IMR-90 (cell line): ENCODE results near the gene SURF2. TPM values are rescaled to one million over a fixed set of nuclear protein-coding genes. Genes with fewer than 3 reads are reported as not detected.

Source experiments
- ATAC-seq: fragments of 200-7000 bp; cut with Tn5 transposase; 2 replicates; pipeline ENCODE4 v1.9.1; 2020; ENCODE audit warnings: low read depth, mild to moderate bottlenecking, moderate library complexity
- BruUV-seq: library from RNA; stranded (reverse); fragments of 400-500 nt; replicated peaks from 2 replicates; lab custom pipeline; 2021; lab: Mats Ljungman, UMichigan
- CTCF ChIA-PET: fragments of 300-600 bp; formaldehyde crosslinking; extraction: SDS; loops from one replicate; lab custom pipeline; 2021; ENCODE audit warnings: antibody characterized with exemption; lab: Yijun Ruan, JAX
- POLR2A ChIA-PET: fragments of 300-600 bp; sonication (Branson Sonifier 250); formaldehyde crosslinking; loops from one replicate; lab custom pipeline; 2022; ENCODE audit warnings: antibody characterized with exemption; ENCODE audit not compliant: unreplicated experiment; lab: Charles Lee
- DNase-seq: peaks from one replicate; pipeline ENCODE4 v3.0.0; 2013
- H2AFZ ChIP-seq: replicated peaks from 2 replicates; pipeline ENCODE3; 2013; ENCODE audit warnings: low read length, mild to moderate bottlenecking; ENCODE audit not compliant: poor library complexity
- H2AK5ac ChIP-seq: 2 replicates; pipeline ENCODE4 v1.6.1; 2013; ENCODE audit warnings: low read depth, low read length, inconsistent platforms
- H2AK9ac ChIP-seq: replicated peaks from 2 replicates; pipeline ENCODE3; 2013; ENCODE audit warnings: mild to moderate bottlenecking, low read depth, low read length, moderate library complexity; ENCODE audit not compliant: poor library complexity
- H2BK120ac ChIP-seq: 2 replicates; pipeline ENCODE4 v1.6.1; 2013; ENCODE audit warnings: low read depth, low read length, inconsistent platforms
- H2BK15ac ChIP-seq: 3 replicates; pipeline ENCODE4 v1.6.1; 2013; ENCODE audit warnings: low read depth, low read length, inconsistent platforms
- H2BK20ac ChIP-seq: 2 replicates; pipeline ENCODE4 v1.6.1; 2013; ENCODE audit warnings: low read depth, mild to moderate bottlenecking, inconsistent platforms, low read length, moderate library complexity
- H2BK5ac ChIP-seq: 2 replicates; pipeline ENCODE4 v1.6.1; 2013; ENCODE audit warnings: mild to moderate bottlenecking, low read depth, low read length, inconsistent platforms; ENCODE audit not compliant: poor library complexity, severe bottlenecking
- H3K14ac ChIP-seq: replicated peaks from 2 replicates; pipeline ENCODE4 v1.6.1; 2013; ENCODE audit warnings: low read depth, low read length, inconsistent platforms
- H3K18ac ChIP-seq: 2 replicates; pipeline ENCODE4 v1.6.1; 2013; ENCODE audit warnings: low read depth, low read length, control low read depth
- H3K23ac ChIP-seq: 2 replicates; pipeline ENCODE4 v1.6.1; 2013; ENCODE audit warnings: low read depth, low read length, inconsistent platforms
- H3K27ac ChIP-seq: 2 replicates; pipeline ENCODE4 v1.5.1; 2013; ENCODE audit warnings: mild to moderate bottlenecking, control low read depth, low read length; ENCODE audit not compliant: insufficient read depth
- H3K27me3 ChIP-seq: 2 replicates; pipeline ENCODE4 v1.6.1; 2013; ENCODE audit warnings: low read length; ENCODE audit not compliant: control insufficient read depth, insufficient read depth
- H3K36me3 ChIP-seq: 2 replicates; pipeline ENCODE4 v1.6.1; 2013; ENCODE audit warnings: low read length, mixed read lengths; ENCODE audit not compliant: control insufficient read depth, insufficient read depth
- H3K4ac ChIP-seq: 2 replicates; pipeline ENCODE4 v1.6.1; 2013; ENCODE audit warnings: low read depth, low read length, inconsistent platforms
- H3K4me1 ChIP-seq: 2 replicates; pipeline ENCODE4 v1.6.1; 2013; ENCODE audit warnings: low read length, mixed read lengths; ENCODE audit not compliant: control insufficient read depth, insufficient read depth
- H3K4me2 ChIP-seq: 2 replicates; pipeline ENCODE4 v1.6.1; 2013; ENCODE audit warnings: low read depth, mild to moderate bottlenecking, control low read depth, low read length, moderate library complexity
- H3K4me3 ChIP-seq: 2 replicates; pipeline ENCODE4 v1.5.1; 2013; ENCODE audit warnings: low read depth, mild to moderate bottlenecking, control low read depth, low read length, moderate library complexity; ENCODE audit not compliant: insufficient read depth
- H3K56ac ChIP-seq: 2 replicates; pipeline ENCODE4 v1.6.1; 2013; ENCODE audit warnings: low read length, inconsistent platforms; ENCODE audit not compliant: insufficient read depth; ENCODE audit errors: extremely low read depth
- H3K79me1 ChIP-seq, 2 experiments: 2 replicates each; pipeline ENCODE4 v1.6.1; 2013; ENCODE audit warnings: low read length in 2 of 2, inconsistent platforms in 1 of 2, low read depth in 1 of 2
- H3K9ac ChIP-seq: 2 replicates; pipeline ENCODE4 v1.6.1; 2013; ENCODE audit warnings: low read depth, low read length, control low read depth
- H3K9me1 ChIP-seq: 2 replicates; pipeline ENCODE4 v1.6.1; 2013; ENCODE audit warnings: low read length, inconsistent platforms; ENCODE audit not compliant: insufficient read depth
- H3K9me3 ChIP-seq: 2 replicates; pipeline ENCODE4 v1.6.1; 2013; ENCODE audit warnings: low read length; ENCODE audit not compliant: control insufficient read depth, insufficient read depth
- H4K20me1 ChIP-seq: 2 replicates; pipeline ENCODE4 v1.6.1; 2013; ENCODE audit warnings: low read length, inconsistent platforms; ENCODE audit not compliant: insufficient read depth
- H4K5ac ChIP-seq: 2 replicates; pipeline ENCODE4 v1.6.1; 2013; ENCODE audit warnings: mild to moderate bottlenecking, low read depth, low read length, control low read depth
- H4K8ac ChIP-seq, 2 experiments: 2 replicates each; pipeline ENCODE4 v1.6.1; 2013; ENCODE audit warnings: low read depth in 2 of 2, low read length in 2 of 2, control low read depth in 1 of 2, inconsistent platforms in 1 of 2
- H4K91ac ChIP-seq: 2 replicates; pipeline ENCODE4 v1.6.1; 2013; ENCODE audit warnings: low read depth, low read length, inconsistent platforms; ENCODE audit not compliant: insufficient read depth
- BHLHE40 ChIP-seq: fragments of 150-350 bp; IDR thresholded peaks from 2 replicates; pipeline ENCODE4 v1.6.1; 2016; ENCODE audit warnings: mild to moderate bottlenecking, low read depth, low read length
- CEBPB ChIP-seq: IDR thresholded peaks from 2 replicates; pipeline ENCODE4 v1.6.1; 2012; ENCODE audit warnings: low read depth, low read length, improper control_type of control experiment
- CHD1 ChIP-seq: IDR thresholded peaks from 2 replicates; pipeline ENCODE4 v1.6.1; 2012; ENCODE audit warnings: low read depth, low read length, improper control_type of control experiment
- CTCF ChIP-seq: conservative IDR thresholded peaks from 2 replicates; pipeline ENCODE4 v1.5.1; 2012; ENCODE audit warnings: mild to moderate bottlenecking, low read depth, low read length, improper control_type of control experiment
- ELK1 ChIP-seq: fragments of 150-350 bp; IDR thresholded peaks from 2 replicates; pipeline ENCODE4 v1.6.1; 2016; ENCODE audit warnings: low read depth, mild to moderate bottlenecking, low read length, moderate library complexity, borderline replicate concordance
- FOS ChIP-seq: fragments of 150-350 bp; IDR thresholded peaks from 2 replicates; pipeline ENCODE4 v1.6.1; 2016; ENCODE audit warnings: low read depth, low read length
- MAFK ChIP-seq: IDR thresholded peaks from 2 replicates; pipeline ENCODE4 v1.6.1; 2012; ENCODE audit warnings: low read depth, low read length, improper control_type of control experiment
- MAZ ChIP-seq: IDR thresholded peaks from 2 replicates; pipeline ENCODE4 v1.6.1; 2012; ENCODE audit warnings: low read depth, mild to moderate bottlenecking, low read length, improper control_type of control experiment, moderate library complexity, borderline replicate concordance
- MXI1 ChIP-seq: IDR thresholded peaks from 2 replicates; pipeline ENCODE4 v1.6.1; 2012; ENCODE audit warnings: low read depth, mild to moderate bottlenecking, low read length, moderate library complexity, borderline replicate concordance
- NFE2L2 ChIP-seq: fragments of 150-350 bp; IDR thresholded peaks from 2 replicates; pipeline ENCODE4 v1.6.1; 2016; ENCODE audit warnings: low read depth, mild to moderate bottlenecking, low read length
- POLR2A ChIP-seq: IDR thresholded peaks from 2 replicates; pipeline ENCODE4 v1.6.1; 2012; ENCODE audit warnings: mild to moderate bottlenecking, low read depth, low read length
- RCOR1 ChIP-seq: IDR thresholded peaks from 2 replicates; pipeline ENCODE4 v1.6.1; 2012; ENCODE audit warnings: mild to moderate bottlenecking, low read length, improper control_type of control experiment; ENCODE audit not compliant: insufficient replicate concordance
- SMC3 ChIP-seq: fragments of 150-350 bp; IDR thresholded peaks from 2 replicates; pipeline ENCODE4 v1.6.1; 2016; ENCODE audit warnings: low read depth, mild to moderate bottlenecking, antibody characterized with exemption, low read length, moderate library complexity
- USF2 ChIP-seq: fragments of 150-350 bp; IDR thresholded peaks from 2 replicates; pipeline ENCODE4 v1.6.1; 2017; ENCODE audit warnings: mild to moderate bottlenecking, antibody characterized with exemption, low read length, low read depth
- WGBS, 2 experiments: methylation state at CpG; one replicate each; pipeline versions ENCODE4 v1.1.5 to v1.1.7; 2013; ENCODE audit warnings: missing lambda C conversion rate in 2 of 2; ENCODE audit not compliant: insufficient read length in 1 of 2; ENCODE audit errors: extremely low coverage in 2 of 2; 5-methylcytosine and 5-hydroxymethylcytosine counted together
- dilution Hi-C: fragments of 300-500 bp; cut with HindIII; formaldehyde crosslinking; loops from one replicate; pipeline ENCODE4 v1.14.3; 2018; ENCODE audit warnings: low sequenced_read_pairs; ENCODE audit not compliant: unreplicated experiment
- in situ Hi-C: fragments of 300-500 bp; cut with MboI; formaldehyde crosslinking; loops from 3 replicates; pipeline ENCODE4 v1.14.3; 2019; ENCODE audit warnings: low sequenced_read_pairs, inconsistent platforms, mixed read lengths
- intact Hi-C: fragments of 100-400 bp; cut with micrococcal nuclease; formaldehyde crosslinking; loops from 2 replicates; pipeline ENCODE4 v1.10.0; 2022
- polyA plus RNA-seq, 3 experiments: library from polyadenylated mRNA; depleted of rRNA; stranded (reverse); fragments of >200 nt; gene quantifications; 2 replicates each; pipeline ENCODE4 v1.2.3, GENCODE V29; 2012; ENCODE audit warnings: low replicate concordance in 1 of 3
- total RNA-seq: library from RNA; depleted of rRNA; stranded (reverse); fragments of >200 nt; gene quantifications from 2 replicates; pipeline ENCODE4 v1.2.3, GENCODE V29; 2012

The SURF2 gene
- total and polyA plus RNA-seq, 2 of the 4 experiments (the other 2 are of a cell fraction) = 9.9 to 16.3 TPM

GRCh38 chr9:133375116-133375723 is 18.9 kb downstream of the SURF2 start:
- H4K20me1 ChIP-seq = peaks cover 50% of the 10 kb centered on the region
- BruUV-seq = no TSS peak
- H2AFZ ChIP-seq = peak overlapping the region; percentile 94
- DNase-seq = peak; percentile 46
- H3K4me1 ChIP-seq = peaks cover 11% of the 10 kb centered on the region
- peak overlapping the region; percentile 97 for H3K4me2 ChIP-seq
- peaks cover 24% of the 10 kb centered on the region for H3K36me3 ChIP-seq
- no peak overlapping the region for H2BK20ac ChIP-seq
- H3K23ac ChIP-seq = peak overlapping the region; percentile 87
- peaks cover 20% of the 10 kb centered on the region for H3K9me1 ChIP-seq
- peak overlapping the region; percentile 89 for H3K27ac ChIP-seq
- H3K9ac ChIP-seq = peak overlapping the region; percentile 97
- no peaks in the 10 kb centered on the region for H3K27me3 ChIP-seq
- peak overlapping the region; percentile 58; the same call in 1 of the 2 replicates for H2BK120ac ChIP-seq
- peaks cover 7 to 33% of the 10 kb centered on the region in 2 experiments; a peak in 3 of 4 replicates for H3K79me1 ChIP-seq
- peak overlapping the region; percentile 94 for H2AK9ac ChIP-seq
- peak overlapping the region; percentile 4 for H4K5ac ChIP-seq
- peak overlapping the region; percentile 86 for H2BK5ac ChIP-seq
- WGBS, 2 experiments = no CpG with 5 or more reads among the region's 39 CpGs
- H2AK5ac ChIP-seq = peak overlapping the region; percentile 76
- peak; percentile 13 for ATAC-seq
- no peaks in the 10 kb centered on the region for H3K9me3 ChIP-seq
- POLR2A ChIA-PET = no interaction called here
- H3K56ac ChIP-seq = peak overlapping the region; percentile 91
- dilution Hi-C loops = no loop called here
- peak overlapping the region; percentile 65 for H4K91ac ChIP-seq
- H3K18ac ChIP-seq = peak overlapping the region; percentile 12; the same call in 1 of the 2 replicates
- CTCF ChIA-PET = no interaction called here
- intact Hi-C loops = no loop called here
- peak overlapping the region; percentile 11 to 82; a peak in 2 of 4 replicates for H4K8ac ChIP-seq
- H3K4ac ChIP-seq = peak overlapping the region; percentile 85
- 0 out of 3 replicates have a peak overlapping the region, but pooled peaks have one; percentile 3 for H2BK15ac ChIP-seq
- in situ Hi-C loops = no loop called here
- H3K4me3 ChIP-seq = peak overlapping the region; percentile 69
- peak overlapping the region; percentile 89 for H3K14ac ChIP-seq
- TF ChIP-seq FOS (no peak), CEBPB (no peak; the same call in 1 of the 2 replicates), MAZ (0 out of 2 replicates have a peak, but pooled peaks have one; percentile 6), SMC3 (no peak), CTCF (0 out of 2 replicates have a peak, but pooled peaks have one; percentile 20), RCOR1 (no peak), CHD1 (peak; percentile 86; the same call in 1 of the 2 replicates), POLR2A (no peak; the same call in 1 of the 2 replicates), BHLHE40 (no peak), MAFK (no peak), USF2 (no peak), MXI1 (0 out of 2 replicates have a peak, but pooled peaks have one; percentile 6), ELK1 (no peak), NFE2L2 (no peak)
